Right atrium auricular region (tissue), 2 donors: ENCODE data around the gene SESN2. TPM values are rescaled to one million over a fixed set of nuclear protein-coding genes. Genes with fewer than 3 reads are reported as not detected.

Source experiments
- DNase-seq: peaks from one replicate; pipeline ENCODE4 v3.0.0-alpha.2; 2019; ENCODE audit warnings: low spot score
- H3K27ac ChIP-seq, 2 donors: fragments of 200-600 bp; sonication (generic); 1 replicate in 1 of 2; 2 replicates in 1 of 2; pipeline ENCODE4 v1.5.1; 2016 to 2019
- H3K27me3 ChIP-seq, 2 donors: fragments of 200-600 bp; sonication (generic); one replicate each; pipeline versions ENCODE4 v1.5.1 to v1.6.0; 2017 to 2019
- H3K36me3 ChIP-seq: fragments of 200-600 bp; sonication (generic); one replicate; pipeline ENCODE4 v1.5.1; 2016
- H3K4me1 ChIP-seq, 2 donors: fragments of 200-600 bp; sonication (generic); one replicate each; pipeline versions ENCODE4 v1.5.1 to v1.6.0; 2017 to 2019
- H3K4me3 ChIP-seq, 2 donors: fragments of 200-600 bp; sonication (generic); 1 replicate in 1 of 2; 2 replicates in 1 of 2; pipeline ENCODE4 v1.5.1; 2017 to 2019; ENCODE audit warnings: mild to moderate bottlenecking in 1 of 2, moderate library complexity in 1 of 2
- H3K9me3 ChIP-seq, 2 donors: fragments of 200-600 bp; sonication (generic); one replicate each; pipeline ENCODE4 v1.5.1; 2019
- total RNA-seq, 2 donors: library from RNA; depleted of rRNA; stranded (reverse); fragments of >200 nt; gene quantifications; one replicate each; pipeline ENCODE4 v1.1.0, GENCODE V29; 2016
- TF ChIP-seq, protein P1 (sequence below), 2 donors: fragments of 200-600 bp; sonication (generic); IDR thresholded peaks; one replicate each; pipeline ENCODE4 v1.5.1; 2019; ENCODE audit warnings: antibody characterized with exemption in 2 of 2

SESN2 gene
- total RNA-seq, 2 donors from 2014 or later = 4.1 to 8.9 TPM

DNA sequence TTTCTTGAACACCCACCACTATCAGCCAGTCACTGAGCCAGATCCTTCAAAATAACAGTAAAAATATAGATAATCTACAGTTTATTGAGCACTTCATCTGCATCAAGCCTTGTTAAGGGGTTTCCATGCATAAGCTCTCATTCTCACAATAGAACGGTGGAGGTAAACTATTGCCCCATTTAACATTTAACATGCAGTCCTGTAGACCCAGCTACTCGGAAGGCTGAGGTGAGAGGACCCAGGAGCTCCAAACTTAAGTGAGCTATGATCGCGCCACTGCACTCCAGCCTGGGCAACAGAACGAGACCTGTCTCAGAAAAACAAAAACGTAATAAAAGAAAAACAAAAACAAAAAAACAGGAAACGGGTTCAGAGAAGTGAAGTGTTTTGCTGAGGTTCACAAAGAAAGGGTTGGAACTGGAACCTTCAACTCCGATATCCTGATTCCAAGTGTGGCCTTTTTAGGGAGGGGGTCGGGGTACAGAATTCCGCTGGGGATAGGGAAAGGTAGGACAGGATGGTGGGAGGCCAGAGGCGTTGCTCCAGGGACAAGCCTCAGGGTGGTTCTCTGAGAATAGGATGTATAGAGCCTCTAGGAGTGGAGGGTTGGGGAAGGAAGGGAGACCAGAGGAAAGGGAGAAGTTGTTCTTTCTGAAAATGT is 11.6 kb upstream of the SESN2 start:
- no peaks in the 10 kb centered on the region for H3K36me3 ChIP-seq

GRCh38 chr1:28248273-28249012 is 10.9 kb upstream of the SESN2 start:
- Histone ChIP-seq H3K4me1 (peaks cover 0 to 48% of the 10 kb centered on the region in 2 donors), H3K36me3 (no peaks in the 10 kb centered on the region), H3K27me3 (no peaks in the 10 kb centered on the region), H3K27ac (peak overlapping the region; percentile 83 to 85), H3K4me3 (peak overlapping the region in 1 of 2 donors; percentile 22), H3K9me3 (no peaks in the 10 kb centered on the region)
- DNase-seq = peak; percentile 90
- TF ChIP-seq, protein P1, sequence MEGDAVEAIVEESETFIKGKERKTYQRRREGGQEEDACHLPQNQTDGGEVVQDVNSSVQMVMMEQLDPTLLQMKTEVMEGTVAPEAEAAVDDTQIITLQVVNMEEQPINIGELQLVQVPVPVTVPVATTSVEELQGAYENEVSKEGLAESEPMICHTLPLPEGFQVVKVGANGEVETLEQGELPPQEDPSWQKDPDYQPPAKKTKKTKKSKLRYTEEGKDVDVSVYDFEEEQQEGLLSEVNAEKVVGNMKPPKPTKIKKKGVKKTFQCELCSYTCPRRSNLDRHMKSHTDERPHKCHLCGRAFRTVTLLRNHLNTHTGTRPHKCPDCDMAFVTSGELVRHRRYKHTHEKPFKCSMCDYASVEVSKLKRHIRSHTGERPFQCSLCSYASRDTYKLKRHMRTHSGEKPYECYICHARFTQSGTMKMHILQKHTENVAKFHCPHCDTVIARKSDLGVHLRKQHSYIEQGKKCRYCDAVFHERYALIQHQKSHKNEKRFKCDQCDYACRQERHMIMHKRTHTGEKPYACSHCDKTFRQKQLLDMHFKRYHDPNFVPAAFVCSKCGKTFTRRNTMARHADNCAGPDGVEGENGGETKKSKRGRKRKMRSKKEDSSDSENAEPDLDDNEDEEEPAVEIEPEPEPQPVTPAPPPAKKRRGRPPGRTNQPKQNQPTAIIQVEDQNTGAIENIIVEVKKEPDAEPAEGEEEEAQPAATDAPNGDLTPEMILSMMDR (IDR thresholded peaks at IDR 0.05) = peak; percentile 96

More for the DNA sequence above, 11.6 kb upstream of the SESN2 start:
- DNase-seq = no peak
- Histone ChIP-seq H3K27ac (peak overlapping the region; percentile 83 to 85), H3K27me3 (no peaks in the 10 kb centered on the region), H3K4me3 (peak overlapping the region; percentile 5 to 55), H3K4me1 (peaks cover 0 to 48% of the 10 kb centered on the region in 2 donors), H3K9me3 (no peaks in the 10 kb centered on the region)
- TF ChIP-seq, protein P1 (IDR thresholded peaks at IDR 0.05) = no peak

- Histone ChIP-seq H3K4me3 (peak overlapping the region in 1 of 2 donors; percentile 22), H3K4me1 (peaks cover 0 to 40% of the 10 kb centered on the region in 2 donors), H3K36me3 (no peaks in the 10 kb centered on the region), H3K27me3 (no peaks in the 10 kb centered on the region), H3K9me3 (no peaks in the 10 kb centered on the region), H3K27ac (peak overlapping the region; percentile 83 to 85)
- TF ChIP-seq, protein P1 (IDR thresholded peaks at IDR 0.05) = no peak
- DNase-seq = no peak
Observed at GRCh38 chr1:28249013-28249865, 10.1 kb upstream of the SESN2 start.

DNA sequence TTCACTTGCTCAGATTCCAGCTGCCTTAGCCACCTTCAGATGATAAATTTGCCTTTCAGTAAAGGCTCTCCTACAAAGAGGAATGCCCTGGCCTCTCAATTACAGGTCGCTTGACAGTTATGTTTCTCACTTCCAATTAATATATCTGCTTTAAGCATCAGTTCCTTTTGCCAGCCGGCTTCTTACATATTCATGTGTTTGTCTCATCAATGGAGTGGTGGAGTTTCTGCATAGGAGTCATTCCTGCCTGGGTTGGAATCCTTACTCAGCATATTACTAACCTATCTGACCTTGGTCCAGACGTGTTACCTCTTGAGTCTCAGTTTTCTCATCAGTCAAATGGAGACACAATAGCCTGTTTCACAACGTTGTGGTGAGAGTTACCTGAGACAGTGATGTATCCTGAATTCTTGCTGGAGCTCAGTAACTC is 9.4 kb upstream of the SESN2 start:
- DNase-seq = no peak
- Histone ChIP-seq H3K27ac (peak overlapping the region in 1 of 2 donors; percentile 85), H3K9me3 (no peaks in the 10 kb centered on the region), H3K4me3 (no peak overlapping the region), H3K4me1 (peaks cover 0 to 39% of the 10 kb centered on the region in 2 donors), H3K36me3 (no peaks in the 10 kb centered on the region), H3K27me3 (no peaks in the 10 kb centered on the region)
- TF ChIP-seq, protein P1 (IDR thresholded peaks at IDR 0.05) = no peak

GRCh38 chr1:28256197-28256827 is 3.0 kb upstream of the SESN2 start:
- peaks cover 0 to 16% of the 10 kb centered on the region in 2 donors for H3K4me1 ChIP-seq
- TF ChIP-seq, protein P1 (IDR thresholded peaks at IDR 0.05) = no peak
- no peaks in the 10 kb centered on the region for H3K36me3 ChIP-seq
- H3K4me3 ChIP-seq = no peak overlapping the region
- H3K27me3 ChIP-seq = no peaks in the 10 kb centered on the region
- H3K27ac ChIP-seq = no peak overlapping the region
- no peaks in the 10 kb centered on the region for H3K9me3 ChIP-seq
- no peak for DNase-seq
